ENCODE results near the gene ZNF580. TPM values are rescaled to one million over a fixed set of nuclear protein-coding genes. Genes with fewer than 3 reads are reported as not detected.

The ZNF580 gene
- total RNA-seq, 1 experiment from 2014 or later, result 22.8 TPM

DNA sequence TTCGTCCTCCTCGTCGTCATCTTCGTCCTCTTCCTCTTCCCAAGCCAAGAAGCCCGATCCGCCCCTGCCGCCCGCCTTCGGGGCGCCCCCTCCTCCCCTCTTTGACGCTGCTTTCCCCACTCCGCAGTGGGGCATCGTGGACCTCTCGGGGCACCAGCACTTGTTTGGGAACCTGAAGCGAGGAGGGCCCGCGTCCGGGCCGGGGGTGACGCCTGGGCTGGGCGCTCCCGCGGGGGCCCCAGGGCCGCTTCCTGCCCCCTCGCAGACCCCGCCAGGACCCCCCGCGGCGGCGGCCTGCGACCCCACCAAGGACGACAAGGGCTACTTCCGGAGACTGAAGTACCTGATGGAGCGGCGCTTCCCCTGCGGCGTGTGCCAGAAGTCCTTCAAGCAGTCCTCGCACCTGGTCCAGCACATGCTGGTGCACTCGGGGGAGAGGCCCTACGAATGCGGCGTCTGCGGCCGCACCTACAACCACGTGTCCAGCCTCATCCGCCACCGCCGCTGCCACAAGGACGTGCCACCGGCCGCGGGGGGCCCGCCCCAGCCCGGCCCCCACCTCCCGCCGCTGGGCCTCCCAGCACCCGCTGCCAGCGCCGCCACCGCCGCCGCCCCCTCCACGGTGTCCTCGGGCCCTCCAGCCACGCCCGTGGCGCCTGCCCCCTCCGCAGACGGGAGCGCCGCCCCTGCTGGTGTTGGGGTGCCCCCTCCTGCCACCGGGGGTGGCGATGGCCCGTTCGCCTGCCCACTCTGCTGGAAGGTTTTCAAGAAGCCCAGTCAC is 26.7 kb upstream of the ZNF580 start:
- H2BK15ac ChIP-seq (ENCODE audit: low read depth, low read length), result no peak overlapping the region
- no peak overlapping the region for H2BK120ac ChIP-seq (ENCODE audit: low read depth, low read length, poor library complexity, severe bottlenecking)
- H3K27ac ChIP-seq (ENCODE audit: insufficient read length, low read depth, low read length), result no peak overlapping the region
- H3K27ac Mint-ChIP-seq, result no peak overlapping the region
- no peak overlapping the region for H3K23ac ChIP-seq (ENCODE audit: insufficient read length, low read depth, low read length)
- no peak for DNase-seq
- H3K27me3 Mint-ChIP-seq (ENCODE audit: low read depth), result peaks cover 2% of the 10 kb centered on the region
- H3K56ac ChIP-seq (ENCODE audit: insufficient read length, low read depth, low read length), result no peak overlapping the region
- H3K9me3 ChIP-seq (ENCODE audit: control insufficient read depth, low read depth, low read length), result no peaks in the 10 kb centered on the region
- H3K79me2 ChIP-seq (ENCODE audit: insufficient read depth, low read length), result 0 out of 2 replicates have a peak, but pooled peaks cover 1% of the 10 kb centered on the region
- no peak overlapping the region for H2AK5ac ChIP-seq (ENCODE audit: insufficient read length, low read length)
- no peak overlapping the region for H2BK12ac ChIP-seq (ENCODE audit: insufficient read length, low read depth, low read length)
- no peaks in the 10 kb centered on the region for H3K27me3 ChIP-seq (ENCODE audit: insufficient read depth, low read length)
- no peak overlapping the region for H2AFZ ChIP-seq (ENCODE audit: low read length)
- H3K9me3 Mint-ChIP-seq, result no peaks in the 10 kb centered on the region
- H3K14ac ChIP-seq (ENCODE audit: insufficient read depth, low read length), result no peak overlapping the region
- TF ChIP-seq CTCF (conservative IDR thresholded peaks at IDR 0.05), result no peak
- H2BK20ac ChIP-seq (ENCODE audit: low read depth, low read length, poor library complexity, severe bottlenecking), result no peak overlapping the region
- no peak overlapping the region for H4K8ac ChIP-seq (replicated peaks; ENCODE audit: insufficient read length, low read depth, low read length)
- H3K4ac ChIP-seq (ENCODE audit: low read depth, low read length), result no peak overlapping the region
- no peak overlapping the region for H3K4me2 ChIP-seq (ENCODE audit: insufficient read depth, insufficient read length, low read length)
- H3K23me2 ChIP-seq (ENCODE audit: insufficient read length, low read depth, low read length, poor library complexity, severe bottlenecking), result no peaks in the 10 kb centered on the region
- no peaks in the 10 kb centered on the region for H4K20me1 ChIP-seq (ENCODE audit: control insufficient read depth, insufficient read depth, insufficient read length)
- no peaks in the 10 kb centered on the region for H3K79me1 ChIP-seq (ENCODE audit: insufficient read depth, low read depth, low read length, poor library complexity, severe bottlenecking)
- H4K5ac ChIP-seq (ENCODE audit: insufficient read length, low read depth, low read length), result no peak overlapping the region
- WGBS (ENCODE audit: extremely low coverage, insufficient read length, low lambda C conversion rate), result no CpG with 5 or more reads among the region's 75 CpGs
- H2BK5ac ChIP-seq (ENCODE audit: insufficient read length, low read length), result no peak overlapping the region
- H3K36me3 Mint-ChIP-seq (ENCODE audit: insufficient read depth in 1 of 3, low read depth in 3 of 3), result peaks cover 15 to 40% (median 36%) of the 10 kb centered on the region in 3 experiments
- H3K18ac ChIP-seq (ENCODE audit: insufficient read length, low read depth, low read length), result no peak overlapping the region
- H3T11ph ChIP-seq (ENCODE audit: low read length), result no peak overlapping the region
- H4K91ac ChIP-seq (ENCODE audit: insufficient read length, low read depth, low read length), result no peak overlapping the region
- no peak overlapping the region for H3K4me3 Mint-ChIP-seq
- no peaks in the 10 kb centered on the region for H3K4me1 ChIP-seq (ENCODE audit: insufficient read depth, low read length)
- H3K9ac ChIP-seq (ENCODE audit: extremely low read depth, insufficient read length, low read length), result no peak overlapping the region
- peaks cover 0 to 2% of the 10 kb centered on the region in 2 experiments; a peak in 1 of 4 replicates for H3K4me1 Mint-ChIP-seq
